GM12891 (cell line): ENCODE results near the gene MMP24.

Source experiments
- PAX5 ChIP-seq: IDR thresholded peaks from 2 replicates; pipeline ENCODE4 v1.6.1; 2011; ENCODE audit warnings: low read length, moderate library complexity, mild to moderate bottlenecking; ENCODE audit not compliant: insufficient read depth, severe bottlenecking
- POLR2A ChIP-seq: IDR thresholded peaks from 2 replicates; pipeline ENCODE4 v1.6.1; 2011; ENCODE audit warnings: low read depth, low read length, control low read depth
- POLR2AphosphoS5 ChIP-seq: IDR thresholded peaks from 2 replicates; pipeline ENCODE4 v1.6.1; 2011; ENCODE audit warnings: low read depth, low read length, control low read depth
- POU2F2 ChIP-seq: IDR thresholded peaks from 2 replicates; pipeline ENCODE4 v1.6.1; 2011; ENCODE audit warnings: low read depth, mild to moderate bottlenecking, control low read depth, low read length, moderate library complexity
- SPI1 ChIP-seq: IDR thresholded peaks from 2 replicates; pipeline ENCODE4 v1.6.1; 2011; ENCODE audit warnings: low read depth, low read length, control low read depth
- TAF1 ChIP-seq: IDR thresholded peaks from 2 replicates; pipeline ENCODE4 v1.6.1; 2011; ENCODE audit warnings: low read depth, low read length, control low read depth

- TF ChIP-seq POLR2A (no peak), TAF1 (no peak), POLR2AphosphoS5 (no peak), POU2F2 (no peak), SPI1 (no peak), PAX5 (no peak)
Observed at GRCh38 chr20:35292504-35293285, 66.2 kb downstream of the MMP24 start.
